SK-N-MC (cell line): Measurements from ENCODE around the gene SP6.

Experiments
- EZH2 ChIP-seq: fragments of 200-600 bp; sonication (generic); IDR thresholded peaks from one replicate; pipeline ENCODE4 v1.6.1; 2017; ENCODE audit warnings: antibody characterized with exemption
- POLR2AphosphoS5 ChIP-seq: IDR thresholded peaks from 2 replicates; pipeline ENCODE4 v1.6.1; 2012; ENCODE audit warnings: mild to moderate bottlenecking, low read depth, low read length, borderline replicate concordance

DNA sequence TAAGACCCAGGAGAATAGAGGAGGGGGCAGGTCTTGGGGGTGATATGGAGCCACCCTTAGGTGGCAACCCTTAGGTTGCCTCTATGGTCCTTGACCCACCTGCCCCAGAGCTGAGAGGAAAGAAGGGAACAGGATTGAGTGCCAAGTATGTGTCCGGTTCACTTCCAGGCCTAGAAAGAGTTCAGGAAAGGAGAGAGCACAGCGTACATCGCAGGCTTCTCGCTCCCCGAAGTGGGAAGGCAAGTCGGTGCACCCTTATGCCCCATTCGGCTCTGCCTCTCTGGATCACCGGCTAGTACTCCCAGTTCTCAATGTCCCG, 631 bp downstream of the SP6 start:
- TF ChIP-seq POLR2AphosphoS5 (no peak), EZH2 (no peak)
